GM19193 (cell line): ENCODE results near the gene C3.

Source experiments
- POLR2A ChIP-seq: IDR thresholded peaks from 4 replicates; pipeline ENCODE4 v1.6.1; 2011; ENCODE audit not compliant: insufficient read depth, insufficient read length; ENCODE audit errors: extremely low read depth

The C3 gene

DNA sequence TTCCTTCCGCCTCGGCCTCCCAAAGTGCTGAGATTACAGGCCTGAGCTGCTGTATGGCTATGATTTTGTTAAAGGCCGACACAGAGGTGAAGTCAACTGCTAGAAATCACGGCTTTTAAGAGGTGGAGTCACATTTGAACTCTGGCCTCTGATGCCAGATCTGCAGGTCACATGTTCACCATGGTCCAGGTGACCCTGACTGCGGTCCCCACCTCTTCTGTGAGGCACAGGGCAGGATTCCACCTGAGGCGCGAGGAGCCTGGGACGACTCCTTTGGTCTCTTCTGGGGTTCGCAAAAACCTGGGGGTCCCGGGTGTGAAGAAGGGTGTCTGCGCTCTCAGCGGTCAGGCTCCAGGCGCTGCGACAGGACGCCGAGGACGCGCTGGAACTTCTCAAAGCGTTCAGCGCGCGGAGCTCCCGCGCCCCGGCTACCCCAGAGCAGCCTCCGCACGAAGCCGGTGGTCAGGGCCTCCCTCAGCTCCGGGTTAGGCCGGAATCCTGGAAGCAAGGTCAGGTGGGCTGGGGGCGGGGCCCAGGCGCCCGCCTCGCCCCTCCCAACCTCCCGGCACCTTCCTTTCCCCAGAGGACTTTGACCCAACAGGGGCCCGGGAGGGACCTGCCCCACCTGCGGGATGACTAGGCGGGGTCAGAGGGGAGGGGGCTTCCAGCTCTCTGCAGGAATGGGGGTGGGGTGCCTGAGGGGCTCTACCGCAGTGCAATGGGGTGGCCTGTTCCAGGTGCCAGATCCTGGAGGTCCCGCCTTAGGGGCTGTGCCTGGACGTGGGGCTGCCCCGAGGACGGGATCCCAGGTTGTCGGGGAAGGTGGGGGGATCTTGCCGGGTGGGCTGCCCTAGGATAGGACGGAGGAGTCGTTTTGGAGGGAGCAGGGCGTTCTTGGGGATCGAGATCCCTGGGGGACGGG is 32.1 kb upstream of the C3 start:
- no peak for TF ChIP-seq POLR2A

DNA sequence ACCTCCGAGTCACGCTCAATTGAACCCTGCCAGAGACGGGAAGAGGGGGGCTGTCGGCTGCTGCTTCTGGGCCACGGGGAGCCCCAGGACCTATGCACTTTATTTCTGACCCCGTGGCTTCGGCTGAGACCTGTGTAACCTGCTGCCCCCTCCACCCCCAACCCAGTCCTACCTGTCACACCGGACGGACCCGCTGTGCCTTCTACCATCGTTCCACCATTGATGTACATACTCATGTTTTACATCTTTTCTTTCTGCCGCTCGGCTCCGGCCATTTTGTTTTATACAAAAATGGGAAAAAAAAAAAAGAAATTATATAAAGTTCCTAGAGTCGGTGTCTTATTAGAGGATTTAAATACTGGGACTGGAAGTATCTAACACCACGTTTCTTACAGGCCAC is 30.7 kb upstream of the C3 start:
- no peak for TF ChIP-seq POLR2A

DNA sequence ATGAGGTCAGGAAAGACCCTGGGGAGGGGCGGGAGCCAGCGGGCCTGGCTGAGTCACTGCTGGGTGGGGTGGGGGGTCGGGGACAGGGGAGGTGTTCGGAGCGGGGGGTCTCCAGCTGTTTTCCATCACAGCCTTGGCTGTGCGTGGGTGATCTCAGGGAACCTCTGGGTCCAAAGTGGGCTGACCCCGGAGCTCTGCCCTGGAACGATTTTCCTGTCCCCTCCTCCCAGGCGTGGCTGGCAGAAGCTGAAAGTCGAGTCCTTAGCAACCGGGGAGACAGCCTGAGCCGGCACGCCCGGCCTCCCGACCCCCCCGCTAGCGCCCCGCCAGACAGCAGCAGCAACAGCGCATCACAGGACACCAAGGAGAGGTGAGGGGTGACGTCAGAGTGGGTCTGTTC is 29.6 kb upstream of the C3 start:
- TF ChIP-seq POLR2A = no peak

GRCh38 chr19:6745965-6746364 is 25.5 kb upstream of the C3 start:
- no peak for TF ChIP-seq POLR2A

DNA sequence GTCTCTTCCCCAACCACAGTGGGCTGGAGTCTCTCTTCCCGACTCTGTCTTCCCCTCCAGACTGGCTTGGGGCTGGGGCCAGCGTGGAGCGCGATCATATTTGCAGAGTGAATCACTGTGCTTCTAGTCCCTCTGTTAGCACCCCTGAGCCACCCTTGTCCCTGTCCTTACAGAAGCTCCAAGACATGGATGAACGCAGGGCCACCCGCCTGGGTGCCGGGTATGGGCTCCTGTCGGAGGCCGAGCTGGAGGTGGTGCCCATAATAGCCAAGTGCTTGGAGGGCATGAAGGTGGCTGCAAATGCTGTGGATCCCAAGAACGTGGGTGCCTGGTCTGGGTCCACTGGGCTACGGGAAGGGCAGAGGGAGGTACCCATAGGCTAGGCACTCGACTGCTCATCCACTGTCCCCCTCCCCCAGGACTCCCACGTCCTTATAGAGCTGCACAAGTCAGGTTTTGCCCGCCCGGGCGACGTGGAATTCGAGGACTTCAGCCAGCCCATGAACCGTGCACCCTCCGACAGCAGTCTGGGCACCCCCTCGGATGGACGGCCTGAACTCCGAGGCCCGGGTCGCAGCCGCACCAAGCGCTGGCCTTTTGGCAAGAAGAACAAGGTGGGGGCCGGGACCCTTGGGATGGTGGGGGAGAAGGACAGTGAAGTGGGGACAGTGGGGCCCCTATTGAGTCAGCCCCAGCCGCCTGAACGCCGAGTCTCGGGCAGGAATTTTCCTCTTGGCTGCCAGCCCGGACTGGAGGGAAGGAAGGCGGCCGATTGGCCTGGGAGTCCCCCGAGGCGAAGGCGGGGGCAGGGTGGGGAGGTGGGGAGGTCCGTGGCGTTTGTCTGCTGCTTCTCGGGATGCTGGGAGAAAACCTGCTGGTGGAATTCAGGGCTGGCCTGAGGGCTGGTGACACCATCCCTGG is 24.2 kb upstream of the C3 start:
- no peak for TF ChIP-seq POLR2A

GRCh38 chr19:6743714-6744380 is 23.4 kb upstream of the C3 start:
- no peak for TF ChIP-seq POLR2A

DNA sequence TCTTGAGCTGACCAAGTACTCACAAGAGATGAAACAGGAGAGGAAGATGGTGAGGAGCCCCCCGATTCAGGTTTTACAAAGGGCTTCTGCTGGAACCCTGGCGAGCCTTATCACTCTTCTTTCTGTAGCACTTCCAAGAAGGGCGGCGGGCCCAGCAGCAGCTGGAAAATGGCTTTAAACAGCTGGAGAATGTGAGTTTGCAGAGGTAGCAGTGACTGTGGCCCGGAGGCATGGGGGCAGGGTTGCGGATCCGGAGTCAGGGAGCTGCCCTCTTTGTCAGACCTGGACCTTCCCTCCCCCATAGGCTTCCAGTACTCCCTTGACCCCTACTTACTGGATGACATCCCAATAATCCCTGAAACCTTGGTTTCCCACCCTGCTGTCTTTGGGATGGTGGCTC is 22.6 kb upstream of the C3 start:
- TF ChIP-seq POLR2A = no peak

GRCh38 chr19:6740589-6741343 is 20.3 kb upstream of the C3 start:
- TF ChIP-seq POLR2A = no peak

GRCh38 chr19:6739883-6740588 is 19.6 kb upstream of the C3 start:
- TF ChIP-seq POLR2A = no peak

DNA sequence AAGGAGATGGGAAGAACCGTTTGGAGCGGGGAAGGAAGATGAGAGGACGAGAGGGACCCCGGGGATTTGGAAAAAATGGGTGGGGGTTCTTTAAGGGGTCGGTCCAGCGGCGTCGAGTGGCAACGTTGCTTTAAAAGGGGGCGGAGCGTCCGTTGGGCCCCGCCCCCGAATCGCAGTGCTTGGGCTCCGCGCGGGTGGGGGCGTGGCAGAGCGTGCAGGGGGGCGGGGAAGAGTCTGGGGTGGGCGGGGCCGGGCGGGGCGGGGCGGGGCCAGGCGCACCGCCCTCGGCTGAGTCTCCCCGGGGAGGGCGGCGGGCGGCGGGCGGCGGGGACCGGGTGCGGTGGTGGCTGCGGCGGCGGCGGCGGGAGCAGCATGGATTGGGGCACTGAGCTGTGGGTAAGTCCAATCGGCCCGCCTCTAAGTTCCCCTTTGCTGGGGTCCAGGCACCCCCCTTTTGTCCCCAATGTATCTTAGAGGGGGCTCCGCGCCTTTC is 19.0 kb upstream of the C3 start, which contains the start of gene TRIP10:
TSS of gene TRIP10 (plus strand) at position 291 of the 493 bp plus-strand sequence. CDS start at position 373, 82 bp downstream.
- TF ChIP-seq POLR2A = no peak

DNA sequence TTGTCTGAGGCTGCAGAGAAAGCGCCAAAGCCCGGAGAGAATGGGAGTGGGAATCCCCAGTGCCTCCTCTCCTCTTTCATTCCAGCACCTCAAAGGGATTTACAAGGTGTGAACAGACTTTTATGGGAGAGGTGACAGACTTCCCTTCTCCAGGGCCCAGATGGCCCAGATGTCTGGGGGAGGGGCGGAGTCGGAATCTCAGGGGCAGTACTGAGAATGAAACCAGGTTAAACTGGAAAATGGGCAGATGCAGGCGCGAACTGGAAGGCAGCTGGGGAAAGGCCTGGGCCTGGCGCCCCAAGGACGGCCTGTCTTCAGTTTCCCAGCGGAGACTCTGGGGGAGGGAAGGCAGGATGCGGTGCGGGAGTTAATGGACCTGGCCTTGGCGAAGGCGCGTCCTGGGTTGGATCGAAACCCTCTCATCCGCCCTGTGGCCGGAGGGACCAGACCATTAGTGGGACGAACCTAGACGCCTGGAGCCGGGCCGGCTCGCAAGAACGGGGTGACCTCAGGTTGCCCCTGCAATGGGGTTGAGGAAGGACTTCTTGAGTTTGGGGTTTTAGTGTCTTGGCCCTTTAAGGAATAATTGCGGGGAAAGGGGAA is 18.4 kb upstream of the C3 start:
- no peak for TF ChIP-seq POLR2A

- TF ChIP-seq POLR2A = peak; percentile 23
Observed at GRCh38 chr19:6737873-6738786, 17.7 kb upstream of the C3 start.

DNA sequence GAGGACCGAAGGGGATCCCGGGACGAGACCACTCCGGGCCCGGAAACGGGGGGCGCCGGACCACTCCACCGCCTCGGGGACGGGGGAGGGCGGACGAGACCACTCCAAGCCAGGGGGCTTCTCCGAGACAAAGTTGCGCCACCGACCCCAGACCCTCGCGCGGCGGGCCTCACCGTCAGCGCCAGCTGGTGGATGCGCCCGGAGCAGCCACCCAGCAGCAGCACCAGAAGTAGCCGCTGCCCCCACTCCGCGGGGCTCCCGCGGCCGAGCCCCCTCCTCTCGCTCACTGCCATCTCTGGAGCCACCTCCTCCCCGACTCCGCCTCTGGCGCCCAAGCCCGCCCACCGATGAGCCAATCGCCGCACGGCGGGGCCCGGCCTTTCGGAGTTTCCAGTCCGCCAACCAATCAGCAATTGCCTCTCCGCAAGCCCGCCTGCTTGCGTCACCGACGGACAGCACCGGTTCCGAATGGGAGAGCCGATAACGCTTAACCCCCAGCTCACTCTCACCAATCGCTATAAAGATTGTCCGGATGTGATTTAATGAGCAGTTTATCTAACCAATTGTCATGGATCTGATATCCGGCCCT is 16.9 kb upstream of the C3 start, which contains the start of gene GPR108:
TSS of gene GPR108 (minus strand) at position 297 of the 589 bp plus-strand sequence. CDS start at position 293, 4 bp downstream.
- peak; percentile 57 for TF ChIP-seq POLR2A
